C1 segment of cervical spinal cord (tissue), 14 donors: Measurements from ENCODE around the gene SLC4A1AP.

Experiments
- DNase-seq, 14 donors: peaks; one replicate each; lab custom pipeline; 2025; lab: John Stamatoyannopoulos, UW

SLC4A1AP gene

GRCh38 chr2:27703638-27704341, 40.1 kb downstream of the SLC4A1AP start:
- peak in 12 of 14 donors; percentile 24 to 67 (median 49) for DNase-seq

GRCh38 chr2:27704342-27704876, 40.7 kb downstream of the SLC4A1AP start:
- no peak for DNase-seq

GRCh38 chr2:27705851-27706622, 42.3 kb downstream of the SLC4A1AP start:
- DNase-seq: peak in 2 of 14 donors; percentile 8 to 60

- no peak for DNase-seq
These were observed 44.0 kb downstream of the SLC4A1AP start for GRCh38 chr2:27707462-27708256.

- DNase-seq: no peak
These were observed 44.6 kb downstream of the SLC4A1AP start for GRCh38 chr2:27708257-27708654.

- DNase-seq: no peak
These were observed 45.0 kb downstream of the SLC4A1AP start for GRCh38 chr2:27708666-27709065.

GRCh38 chr2:27709326-27709725, 45.6 kb downstream of the SLC4A1AP start:
- DNase-seq: no peak

GRCh38 chr2:27709960-27710575, 46.4 kb downstream of the SLC4A1AP start:
- DNase-seq: no peak

- DNase-seq: no peak
These were observed 47.1 kb downstream of the SLC4A1AP start for GRCh38 chr2:27710640-27711430.

- DNase-seq: no peak
These were observed 48.1 kb downstream of the SLC4A1AP start for GRCh38 chr2:27711804-27712203.

GRCh38 chr2:27712522-27712921, 48.8 kb downstream of the SLC4A1AP start:
- DNase-seq: no peak

- DNase-seq: no peak
These were observed 49.5 kb downstream of the SLC4A1AP start for GRCh38 chr2:27713201-27713600.

GRCh38 chr2:27714053-27714452, 50.4 kb downstream of the SLC4A1AP start:
- DNase-seq: no peak

GRCh38 chr2:27714851-27715291, 51.2 kb downstream of the SLC4A1AP start:
- no peak for DNase-seq

- DNase-seq: peak in 2 of 14 donors; percentile 25 to 55
These were observed 51.9 kb downstream of the SLC4A1AP start for GRCh38 chr2:27715318-27716210.

- no peak for DNase-seq
These were observed 52.8 kb downstream of the SLC4A1AP start for GRCh38 chr2:27716301-27717069.

- DNase-seq: peak in 1 of 14 donors; percentile 22
These were observed 53.5 kb downstream of the SLC4A1AP start for GRCh38 chr2:27717070-27717795.

GRCh38 chr2:27720004-27720551, 56.4 kb downstream of the SLC4A1AP start:
- peak in 2 of 14 donors; percentile 35 to 55 for DNase-seq
